ENCODE data around the gene NMT2.

DNA sequence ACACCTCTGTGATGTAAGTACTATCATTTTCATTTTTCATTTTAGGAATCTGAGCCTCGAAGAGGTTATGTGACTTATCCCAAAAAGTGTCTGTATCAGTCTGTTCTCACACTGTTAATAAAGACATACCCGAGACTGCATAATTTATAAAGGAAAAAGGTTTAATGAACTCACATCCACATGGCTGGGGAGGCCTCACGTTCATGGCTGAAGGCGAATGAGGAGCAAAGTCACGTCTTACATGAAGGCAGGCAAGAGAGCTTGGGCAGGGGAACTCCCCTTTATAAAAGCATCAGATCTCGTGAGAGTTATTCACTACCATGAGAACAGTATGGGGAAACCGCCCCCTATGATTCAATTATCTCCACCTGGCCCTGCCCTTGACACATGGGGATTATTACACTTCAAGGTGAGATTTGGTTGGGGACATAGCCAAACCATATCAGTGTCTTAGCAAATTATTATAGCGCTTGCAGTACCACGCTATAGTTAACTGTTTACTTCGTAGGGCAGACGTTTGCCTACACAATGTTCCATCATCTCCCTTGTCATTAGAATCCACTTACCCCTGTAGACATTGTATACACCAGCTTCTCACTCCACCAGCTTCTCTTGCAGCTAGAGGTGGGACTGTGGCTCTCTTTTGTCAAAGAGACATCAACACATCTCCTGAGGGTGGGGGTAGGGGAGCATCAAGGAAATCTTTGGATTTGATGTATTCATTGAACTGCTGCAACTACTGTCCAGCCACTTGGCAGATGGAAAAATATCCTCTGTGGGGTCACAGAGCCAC lies 15.4 kb upstream of the NMT2 start:
- TF ChIP-seq, protein P1, sequence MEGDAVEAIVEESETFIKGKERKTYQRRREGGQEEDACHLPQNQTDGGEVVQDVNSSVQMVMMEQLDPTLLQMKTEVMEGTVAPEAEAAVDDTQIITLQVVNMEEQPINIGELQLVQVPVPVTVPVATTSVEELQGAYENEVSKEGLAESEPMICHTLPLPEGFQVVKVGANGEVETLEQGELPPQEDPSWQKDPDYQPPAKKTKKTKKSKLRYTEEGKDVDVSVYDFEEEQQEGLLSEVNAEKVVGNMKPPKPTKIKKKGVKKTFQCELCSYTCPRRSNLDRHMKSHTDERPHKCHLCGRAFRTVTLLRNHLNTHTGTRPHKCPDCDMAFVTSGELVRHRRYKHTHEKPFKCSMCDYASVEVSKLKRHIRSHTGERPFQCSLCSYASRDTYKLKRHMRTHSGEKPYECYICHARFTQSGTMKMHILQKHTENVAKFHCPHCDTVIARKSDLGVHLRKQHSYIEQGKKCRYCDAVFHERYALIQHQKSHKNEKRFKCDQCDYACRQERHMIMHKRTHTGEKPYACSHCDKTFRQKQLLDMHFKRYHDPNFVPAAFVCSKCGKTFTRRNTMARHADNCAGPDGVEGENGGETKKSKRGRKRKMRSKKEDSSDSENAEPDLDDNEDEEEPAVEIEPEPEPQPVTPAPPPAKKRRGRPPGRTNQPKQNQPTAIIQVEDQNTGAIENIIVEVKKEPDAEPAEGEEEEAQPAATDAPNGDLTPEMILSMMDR (IDR thresholded peaks at IDR 0.05) = no peak
- TF ChIP-seq POLR2AphosphoS5 (IDR thresholded peaks at IDR 0.05) = no peak
